Epidermal melanocyte (primary cell): ENCODE results near the gene KANK2.
"Not testable (repeated sequence)": the region's sequence is repeated elsewhere in the genome, so short reads cannot be mapped to it uniquely, and the experiment has no call there.

Experiments used
- DNase-seq: peaks from one replicate; pipeline ENCODE4 v3.0.0; 2011; ENCODE audit warnings: low spot score; ENCODE audit not compliant: insufficient read length

Gene KANK2

GRCh38 chr19:11141937-11142527 lies 55.3 kb downstream of the KANK2 start:
- DNase-seq, result no peak

GRCh38 chr19:11140896-11141295 lies 56.4 kb downstream of the KANK2 start:
- no peak for DNase-seq

GRCh38 chr19:11140023-11140538 lies 57.3 kb downstream of the KANK2 start:
- DNase-seq, result not testable (repeated sequence)

DNA sequence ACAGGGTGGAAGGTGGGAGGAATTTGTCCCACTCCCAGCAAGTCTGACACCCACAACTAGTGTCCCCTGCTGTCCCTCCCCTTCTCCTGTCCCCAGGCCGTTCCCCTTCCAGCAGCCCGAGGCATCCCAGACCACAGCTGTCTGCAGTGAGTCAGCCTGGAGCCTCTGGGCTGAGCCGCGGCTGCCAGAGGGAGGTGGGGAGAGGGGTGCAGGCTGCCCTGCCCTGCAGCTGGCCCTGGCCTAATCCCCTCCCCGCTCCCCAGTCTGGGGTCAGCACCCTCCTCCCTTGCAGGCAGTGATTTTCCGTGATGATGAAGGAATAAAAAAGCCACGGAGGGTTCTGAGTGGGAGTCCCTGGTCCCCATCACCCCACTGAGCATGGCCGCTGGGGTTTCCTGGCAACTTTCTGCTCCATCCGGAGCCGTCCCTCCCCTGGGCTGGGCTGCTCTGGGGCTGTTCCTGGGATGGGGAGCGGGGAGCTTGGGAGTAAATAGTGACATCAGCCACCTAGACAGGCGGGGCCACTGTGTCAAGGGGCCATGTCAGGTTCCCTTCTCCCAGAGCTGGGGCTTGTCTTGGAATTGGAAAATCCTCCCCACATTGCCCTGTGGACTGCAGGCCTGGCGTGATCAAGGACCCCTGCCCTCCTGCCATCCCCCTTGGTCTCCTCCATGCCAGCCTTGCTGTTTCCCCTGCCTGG lies 58.6 kb downstream of the KANK2 start:
- peak; percentile 31 for DNase-seq

DNA sequence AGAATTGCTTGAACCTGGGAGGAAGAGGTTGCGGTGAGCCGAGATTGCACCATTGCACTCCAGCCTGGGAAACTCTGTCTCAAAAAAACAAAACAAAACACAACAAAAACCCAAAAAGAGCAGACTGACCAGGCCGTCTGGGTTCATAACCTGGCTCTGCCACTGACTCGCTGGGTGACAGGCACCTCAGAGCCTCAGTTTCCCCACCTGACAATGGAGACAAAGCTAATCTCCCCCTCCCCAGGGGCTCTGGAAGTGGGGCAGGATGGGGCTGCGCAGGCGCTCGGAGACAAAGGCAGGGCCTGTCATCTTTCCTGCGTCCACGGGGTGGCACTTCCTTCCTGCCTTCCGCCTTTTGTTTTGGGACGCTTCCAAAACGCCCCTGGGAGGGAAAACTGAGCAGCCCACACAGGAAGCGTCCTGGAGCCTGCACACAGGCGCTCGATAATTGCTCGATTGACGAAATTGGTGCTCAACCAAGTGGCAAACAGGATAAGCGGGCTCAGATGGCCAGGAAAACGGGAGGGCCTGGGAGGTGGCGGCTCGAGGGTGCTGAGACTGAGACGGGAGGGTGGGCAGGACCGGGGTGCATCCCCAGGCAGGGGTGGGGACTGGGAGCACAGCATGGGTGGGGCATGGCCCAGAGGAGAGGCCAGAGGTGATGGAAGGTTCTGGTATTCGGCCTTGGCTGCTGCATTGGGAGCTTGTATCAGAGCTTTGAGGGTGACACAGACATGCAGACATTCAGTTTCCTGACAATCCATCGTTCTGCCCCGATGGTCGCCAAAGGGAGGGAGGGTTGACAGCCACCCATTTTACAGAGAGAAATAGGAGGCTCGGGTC lies 59.6 kb downstream of the KANK2 start:
- peak; percentile 86 for DNase-seq

DNA sequence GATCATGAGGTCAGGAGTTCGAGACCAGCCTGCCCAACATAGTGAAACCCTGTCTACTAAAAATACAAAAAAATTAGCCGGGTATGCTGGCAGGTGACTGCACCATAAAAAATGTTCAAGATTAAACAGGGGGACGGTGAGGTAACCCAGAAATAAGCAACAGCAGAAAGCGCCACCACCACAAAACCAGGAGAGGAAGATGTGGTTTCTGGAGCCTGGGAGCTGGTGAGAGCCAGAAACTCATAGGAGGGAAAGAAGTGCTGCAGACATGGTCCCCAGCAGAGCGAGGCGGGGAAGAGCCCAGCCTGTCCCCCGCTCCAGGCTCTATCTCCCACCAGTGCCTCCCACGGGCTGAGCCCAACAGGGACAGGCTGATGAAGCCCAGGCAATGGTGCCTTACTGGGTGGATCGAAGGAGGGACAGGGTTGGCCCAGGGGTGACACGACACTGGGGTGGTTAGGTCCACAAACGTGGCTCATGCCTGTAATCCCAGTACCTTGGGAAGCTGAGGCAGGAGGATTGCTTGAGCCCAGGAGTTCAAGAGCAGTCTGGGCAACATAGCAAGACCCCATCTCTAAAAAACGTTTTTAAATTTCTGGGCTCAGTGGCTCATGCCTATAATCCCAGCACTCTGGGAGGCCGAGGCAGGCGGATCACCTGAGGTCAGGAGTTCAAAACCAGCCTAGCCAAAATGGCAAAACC lies 60.8 kb downstream of the KANK2 start:
- DNase-seq, result no peak

DNA sequence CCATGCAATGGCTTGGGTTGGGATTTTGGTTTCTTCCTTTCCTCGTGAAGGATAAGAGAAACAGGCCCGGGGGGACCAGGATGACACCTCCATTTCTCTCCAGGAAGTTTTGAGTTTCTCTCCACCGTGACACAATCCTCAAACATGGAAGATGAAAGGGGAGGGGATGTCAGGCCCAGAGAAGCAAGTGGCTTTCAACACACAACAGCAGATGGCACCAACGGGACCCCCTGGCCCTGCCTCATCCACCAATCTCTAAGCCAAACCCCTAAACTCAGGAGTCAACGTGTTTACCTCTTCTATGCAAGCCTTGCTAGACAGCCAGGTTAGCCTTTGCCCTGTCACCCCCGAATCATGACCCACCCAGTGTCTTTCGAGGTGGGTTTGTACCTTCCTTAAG lies 65.9 kb downstream of the KANK2 start:
- DNase-seq, result no peak

DNA sequence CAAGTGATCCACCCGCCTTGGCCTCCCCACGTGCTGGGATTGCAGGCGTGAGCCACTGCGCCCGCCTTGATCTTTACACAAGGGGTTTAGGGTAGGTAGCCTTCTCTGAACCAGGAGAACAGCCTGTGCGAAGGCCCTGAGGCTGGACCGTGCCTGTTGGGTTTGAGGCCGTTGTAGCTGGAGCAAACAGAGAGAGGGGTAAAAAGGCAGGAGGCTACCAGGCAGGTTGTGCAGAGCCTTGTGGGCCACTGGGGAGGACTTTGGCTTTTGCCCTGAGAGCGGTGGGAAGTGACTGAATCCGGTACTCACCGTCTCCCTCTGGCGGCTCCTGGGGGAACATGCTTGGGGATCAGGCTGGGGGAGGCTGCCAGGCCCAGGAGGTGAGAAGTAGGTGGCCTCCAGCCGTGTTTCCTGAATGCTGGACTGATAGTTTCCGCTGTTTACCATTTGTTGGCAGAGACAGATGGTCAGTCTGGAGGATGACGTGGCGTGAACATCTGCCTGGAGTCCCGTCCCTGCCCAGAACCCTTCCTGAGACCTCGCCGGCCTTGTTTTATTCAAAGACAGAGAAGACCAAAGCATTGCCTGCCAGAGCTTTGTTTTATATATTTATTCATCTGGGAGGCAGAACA lies 66.4 kb downstream of the KANK2 start:
- DNase-seq, result peak; percentile 81

- no peak for DNase-seq
Observed at GRCh38 chr19:11127905-11128304, 69.4 kb downstream of the KANK2 start.

- DNase-seq, result peak; percentile 55
Observed at GRCh38 chr19:11125994-11126685, 71.2 kb downstream of the KANK2 start.

GRCh38 chr19:11124157-11124556 lies 73.2 kb downstream of the KANK2 start:
- DNase-seq, result not testable (repeated sequence)

DNA sequence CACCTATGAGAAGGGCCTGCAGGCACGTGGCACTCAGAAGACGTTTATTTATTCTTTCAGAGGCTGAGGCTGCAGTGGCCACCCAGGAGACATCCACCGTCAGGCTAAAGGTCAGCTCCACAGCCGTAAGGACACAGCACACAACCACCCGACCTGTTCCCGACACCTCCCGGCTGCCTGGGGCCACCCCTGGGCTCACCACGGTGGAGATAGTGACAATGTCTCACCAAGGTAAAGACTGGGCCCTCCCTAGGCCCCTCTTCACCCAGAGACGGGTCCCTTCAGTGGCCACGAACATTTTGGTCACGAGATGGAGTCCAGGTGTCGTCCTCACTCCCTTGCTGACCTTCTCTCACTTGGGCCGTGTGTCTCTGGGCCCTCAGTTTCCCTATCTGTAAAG lies 74.2 kb downstream of the KANK2 start:
- DNase-seq, result no peak

- not testable (repeated sequence) for DNase-seq
Observed at GRCh38 chr19:11121963-11122362, 75.4 kb downstream of the KANK2 start.

DNA sequence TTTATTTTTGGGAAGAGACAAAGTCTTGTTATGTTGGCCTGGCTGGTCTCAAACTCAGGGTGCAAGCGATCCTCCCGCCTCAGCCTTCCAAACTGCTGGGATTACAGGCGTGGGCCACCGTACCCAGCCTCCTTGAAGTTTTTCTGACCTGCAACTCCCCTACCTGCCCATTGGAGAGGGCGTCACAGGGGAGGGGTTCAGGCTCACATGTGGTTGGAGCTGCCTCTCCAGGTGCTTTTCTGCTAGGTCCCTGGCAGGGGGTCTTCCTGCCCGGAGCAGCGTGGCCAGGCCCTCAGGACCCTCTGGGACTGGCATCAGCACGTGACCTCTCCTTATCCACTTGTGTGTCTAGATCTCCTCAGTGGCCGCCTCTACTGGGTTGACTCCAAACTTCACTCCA lies 80.8 kb downstream of the KANK2 start:
- no peak for DNase-seq

- no peak for DNase-seq
Observed at GRCh38 chr19:11115895-11116446, 81.4 kb downstream of the KANK2 start.

DNA sequence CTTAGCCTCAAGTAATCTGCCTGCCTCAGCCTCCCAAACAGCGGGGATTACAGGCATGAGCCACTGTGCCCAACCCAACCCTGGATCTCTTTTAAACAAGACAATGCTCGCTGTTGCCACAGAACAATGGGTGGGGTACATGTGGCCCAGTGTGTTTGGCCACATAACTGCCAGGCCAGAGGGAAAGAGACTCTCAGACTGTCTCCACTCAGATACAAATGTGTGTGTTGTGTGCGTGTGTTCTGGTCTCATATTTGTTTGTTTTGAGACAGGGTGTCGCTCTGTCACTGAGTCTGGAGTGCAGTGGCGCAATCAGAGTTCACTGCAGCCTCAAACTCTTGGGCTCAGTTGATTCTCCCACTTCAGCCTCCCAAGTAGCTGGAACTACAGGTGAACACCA lies 82.3 kb downstream of the KANK2 start:
- no peak for DNase-seq
